ENCODE measurements around the gene SPRR2A. TPM values are rescaled to one million over a fixed set of nuclear protein-coding genes. Genes with fewer than 3 reads are reported as not detected.

Gene SPRR2A
- total and polyA plus RNA-seq, 4 donors: 0.82 to 4.5 TPM; not detected in 2

GRCh38 chr1:153072806-153073726 lies 15.8 kb upstream of the SPRR2A start:
- peaks cover 0 to 4% (median 0%) of the 10 kb centered on the region in 4 donors for H3K9me3 ChIP-seq (ENCODE audit: control insufficient read depth in 4 of 4, insufficient read depth in 3 of 4, low read length in 3 of 4)
- no peak overlapping the region for H3K9ac ChIP-seq (ENCODE audit: insufficient read depth in 1 of 2, low read length in 2 of 2)
- no peaks in the 10 kb centered on the region for H3K27me3 ChIP-seq (ENCODE audit: control insufficient read depth in 3 of 3, insufficient read depth in 3 of 3, low read length in 2 of 3)
- WGBS, 2 donors: 71 to 83% methylated on average over 5 of the region's 5 CpGs
- ATAC-seq (ENCODE audit: insufficient read depth, low FRiP score) (no peak), DNase-seq (no peak)
- H3K27ac ChIP-seq (ENCODE audit: low read depth in 1 of 2, low read length in 1 of 2): no peak overlapping the region
- no peaks in the 10 kb centered on the region for H3K36me3 ChIP-seq (ENCODE audit: control insufficient read depth in 4 of 4, insufficient read depth in 4 of 4, low read length in 4 of 4)
- no peak overlapping the region for H3K4me3 ChIP-seq
- no peaks in the 10 kb centered on the region for H3K4me1 ChIP-seq (ENCODE audit: control insufficient read depth in 5 of 5, insufficient read depth in 5 of 5, low read length in 5 of 5)
- no peak for TF ChIP-seq CTCF (IDR thresholded peaks at IDR 0.05; ENCODE audit: control extremely low read depth, extremely low read depth)

GRCh38 chr1:153071511-153071910 lies 14.2 kb upstream of the SPRR2A start, which contains the start of gene SPRR2B:
Gene SPRR2B, minus strand, starts transcription at chr1:153071611. Its CDS starts 772 bp downstream, at chr1:153070839.
- H3K27me3 ChIP-seq (ENCODE audit: control insufficient read depth in 3 of 3, insufficient read depth in 3 of 3, low read length in 2 of 3): no peaks in the 10 kb centered on the region
- H3K36me3 ChIP-seq (ENCODE audit: control insufficient read depth in 4 of 4, insufficient read depth in 4 of 4, low read length in 4 of 4): no peaks in the 10 kb centered on the region

DNA sequence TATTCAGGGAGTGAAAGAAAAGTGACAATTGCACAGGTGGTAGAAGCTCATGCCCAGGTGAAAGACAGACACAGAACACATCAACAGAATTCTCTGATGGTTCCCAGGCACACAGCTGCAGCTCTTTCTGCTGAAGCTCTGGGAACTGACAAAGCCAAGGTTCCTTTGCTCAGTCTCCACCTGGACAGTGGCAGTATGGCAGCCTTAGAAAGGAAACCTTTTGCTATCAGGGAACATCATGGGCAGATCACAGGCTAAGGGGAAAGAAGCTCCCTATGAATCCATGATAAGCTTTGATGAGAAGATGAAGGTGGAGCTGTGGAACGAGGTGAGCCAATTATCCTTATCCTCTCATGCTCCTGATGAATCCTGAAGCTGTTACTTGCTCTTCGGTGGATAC lies 12.9 kb upstream of the SPRR2A start:
- Histone ChIP-seq H3K27ac (ENCODE audit: low read depth in 1 of 2, low read length in 1 of 2) (no peak overlapping the region), H3K4me3 (no peak overlapping the region), H3K9ac (ENCODE audit: insufficient read depth in 1 of 2, low read length in 2 of 2) (no peak overlapping the region), H3K9me3 (ENCODE audit: control insufficient read depth in 4 of 4, insufficient read depth in 3 of 4, low read length in 3 of 4) (peaks cover 0 to 4% (median 0%) of the 10 kb centered on the region in 4 donors), H3K27me3 (ENCODE audit: control insufficient read depth in 3 of 3, insufficient read depth in 3 of 3, low read length in 2 of 3) (no peaks in the 10 kb centered on the region), H3K4me1 (ENCODE audit: control insufficient read depth in 5 of 5, insufficient read depth in 5 of 5, low read length in 5 of 5) (no peaks in the 10 kb centered on the region), H3K36me3 (ENCODE audit: control insufficient read depth in 4 of 4, insufficient read depth in 4 of 4, low read length in 4 of 4) (no peaks in the 10 kb centered on the region)
- no peak for ATAC-seq (ENCODE audit: insufficient read depth, low FRiP score)
- no peak for DNase-seq
- TF ChIP-seq CTCF (IDR thresholded peaks at IDR 0.05; ENCODE audit: control extremely low read depth, extremely low read depth): no peak
- 69 to 73% methylated on average over 2 of the region's 2 CpGs for WGBS, 2 donors

More at GRCh38 chr1:153071511-153071910, 14.2 kb upstream of the SPRR2A start, which contains the start of gene SPRR2B:
- ATAC-seq (ENCODE audit: insufficient read depth, low FRiP score): no peak
- WGBS, 2 donors: 35 to 91% methylated on average over 2 of the region's 2 CpGs
- Histone ChIP-seq H3K9ac (ENCODE audit: insufficient read depth in 1 of 2, low read length in 2 of 2) (no peak within 1 kb of the TSS), H3K4me3 (no peak within 1 kb of the TSS), H3K27ac (ENCODE audit: low read depth in 1 of 2, low read length in 1 of 2) (no peak within 1 kb of the TSS), H3K9me3 (ENCODE audit: control insufficient read depth in 4 of 4, insufficient read depth in 3 of 4, low read length in 3 of 4) (peaks cover 0 to 4% (median 0%) of the 10 kb centered on the region in 4 donors), H3K4me1 (ENCODE audit: control insufficient read depth in 5 of 5, insufficient read depth in 5 of 5, low read length in 5 of 5) (no peaks in the 10 kb centered on the region)
- no peak for DNase-seq
- TF ChIP-seq CTCF (IDR thresholded peaks at IDR 0.05; ENCODE audit: control extremely low read depth, extremely low read depth): no peak
